SIG-M5 (cell line): ENCODE data around the gene LDHAL6A.

Source experiments
- DNase-seq: peaks from one replicate; lab custom pipeline; 2025; lab: John Stamatoyannopoulos, UW

LDHAL6A gene

GRCh38 chr11:18490736-18491485, 35.3 kb downstream of the LDHAL6A start:
- DNase-seq = no peak

GRCh38 chr11:18491924-18492323, 36.3 kb downstream of the LDHAL6A start:
- no peak for DNase-seq

- DNase-seq = no peak
Observed at GRCh38 chr11:18492888-18493287, 37.2 kb downstream of the LDHAL6A start.

GRCh38 chr11:18493310-18493709, 37.7 kb downstream of the LDHAL6A start:
- no peak for DNase-seq

GRCh38 chr11:18495271-18495670, 39.6 kb downstream of the LDHAL6A start:
- no peak for DNase-seq

GRCh38 chr11:18495703-18496102, 40.0 kb downstream of the LDHAL6A start:
- no peak for DNase-seq

- DNase-seq = no peak
Observed at GRCh38 chr11:18498039-18498438, 42.4 kb downstream of the LDHAL6A start.

- no peak for DNase-seq
Observed at GRCh38 chr11:18501629-18502028, 46.0 kb downstream of the LDHAL6A start.

- no peak for DNase-seq
Observed at GRCh38 chr11:18502352-18502751, 46.7 kb downstream of the LDHAL6A start.

- DNase-seq = no peak
Observed at GRCh38 chr11:18521122-18521521, 65.5 kb downstream of the LDHAL6A start.

- no peak for DNase-seq
Observed at GRCh38 chr11:18522388-18522787, 66.7 kb downstream of the LDHAL6A start.

GRCh38 chr11:18523084-18523483, 67.4 kb downstream of the LDHAL6A start:
- DNase-seq = no peak

GRCh38 chr11:18524248-18524647, 68.6 kb downstream of the LDHAL6A start:
- no peak for DNase-seq

GRCh38 chr11:18526130-18526520, 70.5 kb downstream of the LDHAL6A start:
- DNase-seq = no peak

- DNase-seq = peak; percentile 25
Observed at GRCh38 chr11:18526521-18527296, 71.1 kb downstream of the LDHAL6A start, which contains the start of gene TSG101. TSG101 (minus strand) TSS chr11:18526942; CDS start chr11:18526816, 126 bp downstream.

- DNase-seq = peak; percentile 52
Observed at GRCh38 chr11:18527512-18527911, 71.9 kb downstream of the LDHAL6A start.
